Measurements from ENCODE around the gene DHCR24. TPM values are rescaled to one million over a fixed set of nuclear protein-coding genes. Genes with fewer than 3 reads are reported as not detected.

The DHCR24 gene
- polyA plus RNA-seq, 1 donor (not counting 4 experiments of a cell fraction or from before 2014, with no cell fraction given) = 363 TPM

DNA sequence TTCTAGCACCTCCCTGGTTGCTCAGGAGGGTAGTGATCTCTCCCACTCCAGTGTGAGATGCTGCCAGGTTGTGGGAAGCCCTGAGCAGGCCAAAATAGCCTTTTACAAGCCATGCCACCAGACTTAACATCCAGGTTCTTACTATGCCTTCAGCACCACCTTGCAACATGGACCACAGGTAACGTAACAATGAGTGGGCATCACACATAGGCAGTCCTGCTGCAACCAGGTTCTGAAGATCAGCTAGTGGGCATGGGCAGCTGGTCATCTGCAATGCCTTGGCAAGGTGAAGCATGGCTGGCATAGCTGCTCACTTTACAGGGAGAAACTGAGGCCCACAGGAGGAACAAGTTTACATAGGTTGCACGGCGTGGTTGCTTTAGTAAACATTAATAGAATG, 40.7 kb downstream of the DHCR24 start:
- H3K9me1 ChIP-seq (ENCODE audit: control insufficient read depth, extremely low read depth, insufficient read depth, low read length) = no peaks in the 10 kb centered on the region
- no peak for DNase-seq (ENCODE audit: low read depth, low spot score)
- dilution Hi-C loops (cut with MboI; ENCODE audit: extremely low pct_ligation_motif_present, low sequenced_read_pairs) = no loop called here
- no peak overlapping the region for H3K9ac ChIP-seq (ENCODE audit: control insufficient read depth, extremely low read depth, insufficient read depth, low read length)
- H3K4me3 ChIP-seq (ENCODE audit: control insufficient read depth in 2 of 3, extremely low read depth in 1 of 3, insufficient read depth in 2 of 3, low read depth in 1 of 3, low read length in 3 of 3) = no peak overlapping the region
- no peak overlapping the region for H2AFZ ChIP-seq (ENCODE audit: control insufficient read depth, low read length)
- peaks cover 23 to 32% of the 10 kb centered on the region in 2 experiments for H3K36me3 ChIP-seq (ENCODE audit: control insufficient read depth in 2 of 2, extremely low read depth in 1 of 2, insufficient read depth in 2 of 2, low read length in 2 of 2)
- H4K20me1 ChIP-seq (ENCODE audit: control insufficient read depth, extremely low read depth, insufficient read depth, low read length) = peaks cover 5% of the 10 kb centered on the region
- no peaks in the 10 kb centered on the region for H3K79me2 ChIP-seq (ENCODE audit: control insufficient read depth, insufficient read depth, low read length)
- FAIRE-seq = no peak
- no peak overlapping the region for H3K27ac ChIP-seq (ENCODE audit: control insufficient read depth, insufficient read depth, low read length)
- H3K27me3 ChIP-seq (ENCODE audit: control insufficient read depth, extremely low read depth, insufficient read depth, low read length) = no peaks in the 10 kb centered on the region
- H3K4me2 ChIP-seq (ENCODE audit: control insufficient read depth, extremely low read depth, insufficient read depth, low read depth, low read length) = no peak overlapping the region
- no peak for TF ChIP-seq CTCF (optimal IDR thresholded peaks at IDR 0.05 in 1 of 3, IDR thresholded peaks at IDR 0.05 in 1 of 3, conservative IDR thresholded peaks at IDR 0.05 in 1 of 3; ENCODE audit: extremely low read depth in 1 of 3, insufficient read depth in 2 of 3, low read length in 3 of 3)
- no peak for TF ChIP-seq EZH2 (IDR thresholded peaks at IDR 0.05; ENCODE audit: low read length)
- H3K4me1 ChIP-seq (ENCODE audit: control insufficient read depth, extremely low read depth, insufficient read depth, low read length) = peaks cover 15% of the 10 kb centered on the region
- H3K9me3 ChIP-seq (ENCODE audit: control insufficient read depth, low read depth, low read length) = no peaks in the 10 kb centered on the region

- no peak for FAIRE-seq
- no peak for DNase-seq (ENCODE audit: low read depth, low spot score)
- peaks cover 10% of the 10 kb centered on the region for H3K4me1 ChIP-seq (ENCODE audit: control insufficient read depth, extremely low read depth, insufficient read depth, low read length)
- no peak overlapping the region for H3K4me3 ChIP-seq (ENCODE audit: control insufficient read depth in 2 of 3, extremely low read depth in 1 of 3, insufficient read depth in 2 of 3, low read depth in 1 of 3, low read length in 3 of 3)
- peaks cover 3% of the 10 kb centered on the region for H4K20me1 ChIP-seq (ENCODE audit: control insufficient read depth, extremely low read depth, insufficient read depth, low read length)
- H3K4me2 ChIP-seq (ENCODE audit: control insufficient read depth, extremely low read depth, insufficient read depth, low read depth, low read length) = no peak overlapping the region
- H3K9me1 ChIP-seq (ENCODE audit: control insufficient read depth, extremely low read depth, insufficient read depth, low read length) = no peaks in the 10 kb centered on the region
- H3K36me3 ChIP-seq (ENCODE audit: control insufficient read depth in 2 of 2, extremely low read depth in 1 of 2, insufficient read depth in 2 of 2, low read length in 2 of 2) = peaks cover 18 to 27% of the 10 kb centered on the region in 2 experiments
- no peaks in the 10 kb centered on the region for H3K27me3 ChIP-seq (ENCODE audit: control insufficient read depth, extremely low read depth, insufficient read depth, low read length)
- no peak overlapping the region for H3K27ac ChIP-seq (ENCODE audit: control insufficient read depth, insufficient read depth, low read length)
- no peaks in the 10 kb centered on the region for H3K79me2 ChIP-seq (ENCODE audit: control insufficient read depth, insufficient read depth, low read length)
- H3K9me3 ChIP-seq (ENCODE audit: control insufficient read depth, low read depth, low read length) = no peaks in the 10 kb centered on the region
- dilution Hi-C loops (cut with MboI; ENCODE audit: extremely low pct_ligation_motif_present, low sequenced_read_pairs) = no loop called here
- no peak overlapping the region for H3K9ac ChIP-seq (ENCODE audit: control insufficient read depth, extremely low read depth, insufficient read depth, low read length)
- TF ChIP-seq CTCF (optimal IDR thresholded peaks at IDR 0.05 in 1 of 3, IDR thresholded peaks at IDR 0.05 in 1 of 3, conservative IDR thresholded peaks at IDR 0.05 in 1 of 3; ENCODE audit: extremely low read depth in 1 of 3, insufficient read depth in 2 of 3, low read length in 3 of 3) = no peak
- TF ChIP-seq EZH2 (IDR thresholded peaks at IDR 0.05; ENCODE audit: low read length) = no peak
- no peak overlapping the region for H2AFZ ChIP-seq (ENCODE audit: control insufficient read depth, low read length)
These were observed 41.2 kb downstream of the DHCR24 start for GRCh38 chr1:54845772-54846171.

Measured in keratinocyte (primary cell).